Keratinocyte (primary cell): ENCODE results near the gene FOXN1. TPM values are rescaled to one million over a fixed set of nuclear protein-coding genes. Genes with fewer than 3 reads are reported as not detected.

ENCODE experiments used
- DNase-seq: peaks from one replicate; pipeline ENCODE4 v3.0.0-alpha.2; 2011; ENCODE audit warnings: low read depth, missing footprints, low spot score
- FAIRE-seq: peaks from 2 replicates; lab custom pipeline; 2011; peaks lifted over from hg19 to GRCh38; lab: Jason Lieb, UNC
- H2AFZ ChIP-seq: 2 replicates; pipeline ENCODE4 v1.6.0; 2012; ENCODE audit warnings: low read length, control low read depth, inconsistent platforms; ENCODE audit not compliant: control insufficient read depth
- H3K27ac ChIP-seq: 2 replicates; pipeline ENCODE4 v1.5.1; 2011; ENCODE audit warnings: low read length; ENCODE audit not compliant: control insufficient read depth, insufficient read depth
- H3K27me3 ChIP-seq: 3 replicates; pipeline ENCODE4 v1.6.0; 2011; ENCODE audit warnings: low read length; ENCODE audit not compliant: control insufficient read depth, insufficient read depth; ENCODE audit errors: extremely low read depth
- H3K36me3 ChIP-seq, 2 experiments: 2 replicates in 1 of 2; 3 replicates in 1 of 2; pipeline ENCODE4 v1.5.1; 2011; ENCODE audit warnings: low read length in 2 of 2, mild to moderate bottlenecking in 1 of 2; ENCODE audit not compliant: control insufficient read depth in 2 of 2, insufficient read depth in 2 of 2; ENCODE audit errors: extremely low read depth in 1 of 2
- H3K4me1 ChIP-seq: 3 replicates; pipeline ENCODE4 v1.5.1; 2011; ENCODE audit warnings: low read length; ENCODE audit not compliant: control insufficient read depth, insufficient read depth; ENCODE audit errors: extremely low read depth
- H3K4me2 ChIP-seq: 3 replicates; pipeline ENCODE4 v1.6.0; 2011; ENCODE audit warnings: low read depth, low read length; ENCODE audit not compliant: control insufficient read depth, insufficient read depth; ENCODE audit errors: extremely low read depth
- H3K4me3 ChIP-seq, 3 experiments: fragments of 200-600 bp in 1 of 3; sonication (generic) in 1 of 3; 2 replicates in 2 of 3; 3 replicates in 1 of 3; pipeline ENCODE4 v1.5.1; 2011 to 2016; ENCODE audit warnings: low read length in 3 of 3, mild to moderate bottlenecking in 3 of 3, control low read depth in 2 of 3, inconsistent platforms in 1 of 3, low read depth in 1 of 3, mixed read lengths in 1 of 3, mixed run types in 1 of 3, moderate library complexity in 1 of 3; ENCODE audit not compliant: control insufficient read depth in 2 of 3, insufficient read depth in 2 of 3; ENCODE audit errors: extremely low read depth in 1 of 3
- H3K79me2 ChIP-seq: 2 replicates; pipeline ENCODE4 v1.6.0; 2012; ENCODE audit warnings: low read length; ENCODE audit not compliant: control insufficient read depth, insufficient read depth
- H3K9ac ChIP-seq: 3 replicates; pipeline ENCODE4 v1.6.0; 2011; ENCODE audit warnings: low read length; ENCODE audit not compliant: control insufficient read depth, insufficient read depth; ENCODE audit errors: extremely low read depth
- H3K9me1 ChIP-seq: 3 replicates; pipeline ENCODE4 v1.6.0; 2011; ENCODE audit warnings: low read length; ENCODE audit not compliant: control insufficient read depth, insufficient read depth; ENCODE audit errors: extremely low read depth
- H3K9me3 ChIP-seq: 2 replicates; pipeline ENCODE4 v1.5.1; 2012; ENCODE audit warnings: low read depth, low read length; ENCODE audit not compliant: control insufficient read depth
- H4K20me1 ChIP-seq: 3 replicates; pipeline ENCODE4 v1.6.0; 2011; ENCODE audit warnings: low read length; ENCODE audit not compliant: control insufficient read depth, insufficient read depth; ENCODE audit errors: extremely low read depth
- EZH2 ChIP-seq: IDR thresholded peaks from one replicate; pipeline ENCODE4 v1.6.1; 2012; ENCODE audit warnings: inconsistent platforms, mild to moderate bottlenecking, low read length, moderate library complexity
- dilution Hi-C: fragments of 300-500 bp; cut with MboI; formaldehyde crosslinking; loops from one replicate; pipeline ENCODE4 v1.7.0; 2020; ENCODE audit warnings: low sequenced_read_pairs; ENCODE audit not compliant: extremely low pct_ligation_motif_present
- polyA plus RNA-seq, 5 experiments: library from polyadenylated mRNA; depleted of rRNA in 3 of 5; stranded (reverse) in 3 of 5; stranded (forward) in 1 of 5; unstranded in 1 of 5; fragments of >200 nt; gene quantifications; 1 replicate in 1 of 5; 2 replicates in 3 of 5; 3 replicates in 1 of 5; pipeline versions ENCODE4 v1.2.1 to v1.2.3, GENCODE V29; 2011 to 2012; ENCODE audit warnings: missing spikeins in 2 of 5, low read depth in 1 of 5, low replicate concordance in 1 of 5
- TF ChIP-seq, protein P1 (sequence below), 3 experiments: IDR thresholded peaks in 1 of 3; conservative IDR thresholded peaks in 1 of 3; optimal IDR thresholded peaks in 1 of 3; 2 replicates in 2 of 3; 3 replicates in 1 of 3; pipeline versions ENCODE3 to v1.5.1; 2011; ENCODE audit warnings: low read length in 3 of 3, mild to moderate bottlenecking in 3 of 3, moderate library complexity in 2 of 3, control low read depth in 1 of 3, inconsistent platforms in 1 of 3; ENCODE audit not compliant: insufficient read depth in 2 of 3; ENCODE audit errors: extremely low read depth in 1 of 3

FOXN1 gene
- polyA plus RNA-seq, 1 donor (not counting 4 experiments of a cell fraction or from before 2014, with no cell fraction given), result 0.29 TPM

DNA sequence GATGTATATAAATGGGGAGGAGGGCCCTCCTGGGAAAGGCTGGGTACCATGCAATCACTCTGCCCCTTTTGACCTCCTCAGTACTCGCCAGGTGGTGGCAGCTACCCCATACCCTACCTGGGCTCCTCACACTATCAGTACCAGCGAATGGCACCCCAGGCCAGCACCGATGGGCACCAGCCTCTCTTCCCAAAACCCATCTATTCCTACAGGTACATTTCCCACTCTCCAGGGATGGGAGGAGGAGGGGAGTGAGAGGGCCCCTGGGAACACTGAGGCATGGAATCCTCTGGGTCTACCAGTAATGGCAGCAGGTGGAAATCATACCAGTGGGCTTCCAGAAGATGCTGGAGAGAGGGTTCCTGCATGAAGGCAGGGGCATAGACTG is 22.9 kb downstream of the FOXN1 start:
- no peak overlapping the region for H3K27ac ChIP-seq
- dilution Hi-C loops, result no loop called here
- peaks cover 30% of the 10 kb centered on the region for H3K4me1 ChIP-seq

DNA sequence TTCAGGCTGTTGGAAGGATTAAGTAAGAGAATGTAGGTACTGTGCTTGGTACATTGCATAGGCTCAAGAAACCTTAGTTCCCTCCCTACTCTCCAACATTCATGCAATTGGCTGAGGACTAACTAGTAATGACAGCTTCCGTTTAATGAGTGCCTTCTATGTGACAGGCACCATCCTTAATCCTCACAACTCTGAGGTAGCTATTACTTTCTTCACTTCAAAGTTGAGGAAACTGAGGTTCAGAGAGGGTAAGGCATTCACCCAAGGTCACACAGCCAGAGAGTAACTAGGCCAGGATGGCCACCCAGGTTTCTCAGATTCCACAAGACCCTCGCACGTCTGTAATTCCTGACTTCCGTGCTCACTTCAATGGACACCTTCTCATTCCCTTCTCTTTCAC is 24.1 kb downstream of the FOXN1 start:
- Histone ChIP-seq H2AFZ (no peak overlapping the region), H3K9me1 (no peaks in the 10 kb centered on the region), H3K27me3 (peaks cover 8% of the 10 kb centered on the region), H3K4me2 (no peak overlapping the region), H3K27ac (no peak overlapping the region), H3K79me2 (no peaks in the 10 kb centered on the region), H3K36me3 (no peaks in the 10 kb centered on the region), H3K4me1 (peaks cover 27% of the 10 kb centered on the region), H3K9me3 (no peaks in the 10 kb centered on the region), H4K20me1 (peaks cover 5% of the 10 kb centered on the region), H3K4me3 (no peak overlapping the region), H3K9ac (no peak overlapping the region)
- dilution Hi-C loops, result no loop called here
- DNase-seq (no peak), FAIRE-seq (no peak)
- TF ChIP-seq, protein P1, sequence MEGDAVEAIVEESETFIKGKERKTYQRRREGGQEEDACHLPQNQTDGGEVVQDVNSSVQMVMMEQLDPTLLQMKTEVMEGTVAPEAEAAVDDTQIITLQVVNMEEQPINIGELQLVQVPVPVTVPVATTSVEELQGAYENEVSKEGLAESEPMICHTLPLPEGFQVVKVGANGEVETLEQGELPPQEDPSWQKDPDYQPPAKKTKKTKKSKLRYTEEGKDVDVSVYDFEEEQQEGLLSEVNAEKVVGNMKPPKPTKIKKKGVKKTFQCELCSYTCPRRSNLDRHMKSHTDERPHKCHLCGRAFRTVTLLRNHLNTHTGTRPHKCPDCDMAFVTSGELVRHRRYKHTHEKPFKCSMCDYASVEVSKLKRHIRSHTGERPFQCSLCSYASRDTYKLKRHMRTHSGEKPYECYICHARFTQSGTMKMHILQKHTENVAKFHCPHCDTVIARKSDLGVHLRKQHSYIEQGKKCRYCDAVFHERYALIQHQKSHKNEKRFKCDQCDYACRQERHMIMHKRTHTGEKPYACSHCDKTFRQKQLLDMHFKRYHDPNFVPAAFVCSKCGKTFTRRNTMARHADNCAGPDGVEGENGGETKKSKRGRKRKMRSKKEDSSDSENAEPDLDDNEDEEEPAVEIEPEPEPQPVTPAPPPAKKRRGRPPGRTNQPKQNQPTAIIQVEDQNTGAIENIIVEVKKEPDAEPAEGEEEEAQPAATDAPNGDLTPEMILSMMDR (optimal IDR thresholded peaks at IDR 0.05 in 1 of 3, IDR thresholded peaks at IDR 0.05 in 1 of 3, conservative IDR thresholded peaks at IDR 0.05 in 1 of 3; ENCODE audit: extremely low read depth in 1 of 3, insufficient read depth in 2 of 3, low read length in 3 of 3), result no peak
- no peak for TF ChIP-seq EZH2

More for the DNA sequence above, 22.9 kb downstream of the FOXN1 start:
- FAIRE-seq (no peak), DNase-seq (no peak)
- H3K9ac ChIP-seq, result no peak overlapping the region
- TF ChIP-seq, protein P1 (optimal IDR thresholded peaks at IDR 0.05 in 1 of 3, IDR thresholded peaks at IDR 0.05 in 1 of 3, conservative IDR thresholded peaks at IDR 0.05 in 1 of 3; ENCODE audit: extremely low read depth in 1 of 3, insufficient read depth in 2 of 3, low read length in 3 of 3), result no peak
- TF ChIP-seq EZH2, result no peak
- H3K4me2 ChIP-seq, result no peak overlapping the region
- no peaks in the 10 kb centered on the region for H3K36me3 ChIP-seq
- no peak overlapping the region for H2AFZ ChIP-seq
- no peaks in the 10 kb centered on the region for H3K9me3 ChIP-seq
- H3K27me3 ChIP-seq, result peaks cover 8% of the 10 kb centered on the region
- no peaks in the 10 kb centered on the region for H3K79me2 ChIP-seq
- peaks cover 5% of the 10 kb centered on the region for H4K20me1 ChIP-seq
- no peaks in the 10 kb centered on the region for H3K9me1 ChIP-seq
- no peak overlapping the region for H3K4me3 ChIP-seq
